WTC11 (cell line): ENCODE data around the gene GATD1. TPM values are rescaled to one million over a fixed set of nuclear protein-coding genes. Genes with fewer than 3 reads are reported as not detected.

Source experiments
- ATAC-seq: fragments of 200-7000 bp; cut with Tn5 transposase; 2 replicates; pipeline ENCODE4 v1.10.0; 2021; ENCODE audit warnings: mild to moderate bottlenecking, moderate library complexity
- CTCF ChIA-PET: fragments of 300-600 bp; sonication (Branson Sonifier 250); formaldehyde crosslinking; loops from one replicate; lab custom pipeline; 2021; ENCODE audit warnings: antibody characterized with exemption; lab: Charles Lee
- POLR2A ChIA-PET: fragments of 350-600 bp; sonication (Branson Sonifier 250); formaldehyde crosslinking; loops from one replicate; lab custom pipeline; 2021; ENCODE audit warnings: antibody characterized with exemption; lab: Charles Lee
- DNase-seq: peaks from one replicate; pipeline ENCODE4 v3.0.0; 2021; ENCODE audit warnings: low spot score
- H3K27ac Mint-ChIP-seq: 2 replicates; pipeline ENCODE4 v1.8.0; 2021; ENCODE audit warnings: mixed read lengths
- H3K27me3 Mint-ChIP-seq: 2 replicates; pipeline ENCODE4 v1.8.0; 2021; ENCODE audit warnings: low read depth, mild to moderate bottlenecking, moderate library complexity, mixed read lengths
- H3K36me3 Mint-ChIP-seq: 2 replicates; pipeline ENCODE4 v1.8.0; 2021; ENCODE audit warnings: mixed read lengths
- H3K4me1 Mint-ChIP-seq: 2 replicates; pipeline ENCODE4 v1.8.0; 2022; ENCODE audit warnings: mixed read lengths
- H3K4me3 Mint-ChIP-seq: 2 replicates; pipeline ENCODE4 v1.8.0; 2021; ENCODE audit warnings: mild to moderate bottlenecking, moderate library complexity, mixed read lengths
- H3K9me3 Mint-ChIP-seq: 2 replicates; pipeline ENCODE4 v1.8.0; 2021; ENCODE audit warnings: mixed read lengths
- ARID4B ChIP-seq: sonication (generic); formaldehyde crosslinking; IDR thresholded peaks from 2 replicates; pipeline ENCODE4 v1.8.0; 2023; ENCODE audit warnings: missing genetic modification reagents, mild to moderate bottlenecking, borderline replicate concordance
- CREB1 ChIP-seq: sonication (generic); formaldehyde crosslinking; IDR thresholded peaks from 2 replicates; pipeline ENCODE4 v1.8.0; 2023; ENCODE audit warnings: mild to moderate bottlenecking, missing genetic modification reagents
- EMX1 ChIP-seq: fragments of 250-450 bp; sonication (Bioruptor Pico); IDR thresholded peaks from 2 replicates; pipeline ENCODE4 v1.8.0; 2021; ENCODE audit warnings: mild to moderate bottlenecking
- ESRRA ChIP-seq: sonication (generic); formaldehyde crosslinking; IDR thresholded peaks from 2 replicates; pipeline ENCODE4 v1.8.1; 2022; ENCODE audit warnings: mild to moderate bottlenecking, missing genetic modification reagents, borderline replicate concordance
- ETV6 ChIP-seq: sonication (generic); formaldehyde crosslinking; IDR thresholded peaks from 2 replicates; pipeline ENCODE4 v1.8.1; 2022; ENCODE audit warnings: mild to moderate bottlenecking, missing genetic modification reagents
- FOXJ3 ChIP-seq: sonication (generic); formaldehyde crosslinking; IDR thresholded peaks from 2 replicates; pipeline ENCODE4 v1.9.0; 2021; ENCODE audit warnings: missing genetic modification reagents, mild to moderate bottlenecking, borderline replicate concordance
- GABPB1 ChIP-seq: sonication (generic); formaldehyde crosslinking; IDR thresholded peaks from 2 replicates; pipeline ENCODE4 v1.8.1; 2023; ENCODE audit warnings: mild to moderate bottlenecking, missing genetic modification reagents
- MAX ChIP-seq: sonication (generic); formaldehyde crosslinking; IDR thresholded peaks from 2 replicates; pipeline ENCODE4 v1.8.0; 2022; ENCODE audit warnings: mild to moderate bottlenecking, missing genetic modification reagents
- MXD4 ChIP-seq: fragments of 250-450 bp; sonication (Bioruptor Pico); IDR thresholded peaks from 2 replicates; pipeline ENCODE4 v1.8.0; 2021; ENCODE audit warnings: mild to moderate bottlenecking, moderate library complexity, borderline replicate concordance
- NFATC4 ChIP-seq: fragments of 250-450 bp; sonication (Bioruptor Pico); IDR thresholded peaks from 2 replicates; pipeline ENCODE4 v1.9.0; 2021; ENCODE audit warnings: mild to moderate bottlenecking
- NR2C2 ChIP-seq: sonication (generic); formaldehyde crosslinking; IDR thresholded peaks from 2 replicates; pipeline ENCODE4 v1.8.0; 2022; ENCODE audit warnings: mild to moderate bottlenecking, missing genetic modification reagents
- OVOL2 ChIP-seq: fragments of 250-450 bp; sonication (Bioruptor Pico); IDR thresholded peaks from 2 replicates; pipeline ENCODE4 v1.9.0; 2021; ENCODE audit warnings: mild to moderate bottlenecking, borderline replicate concordance
- PRDM15 ChIP-seq: sonication (generic); formaldehyde crosslinking; IDR thresholded peaks from 2 replicates; pipeline ENCODE4 v1.8.0; 2022; ENCODE audit warnings: missing genetic modification reagents
- SOX15 ChIP-seq: fragments of 250-450 bp; sonication (Bioruptor Pico); IDR thresholded peaks from 2 replicates; pipeline ENCODE4 v1.9.0; 2021; ENCODE audit warnings: mild to moderate bottlenecking
- TEAD1 ChIP-seq: sonication (generic); formaldehyde crosslinking; IDR thresholded peaks from 2 replicates; pipeline ENCODE4 v1.8.0; 2022; ENCODE audit warnings: mild to moderate bottlenecking, missing genetic modification reagents
- TEAD4 ChIP-seq: sonication (generic); formaldehyde crosslinking; IDR thresholded peaks from 2 replicates; pipeline ENCODE4 v1.8.0; 2022; ENCODE audit warnings: mild to moderate bottlenecking, missing genetic modification reagents
- total RNA-seq: library from RNA; stranded (reverse); gene quantifications from 3 replicates; pipeline ENCODE4 v1.2.3, GENCODE V29; 2021
- TF ChIP-seq, protein P1 (sequence below): sonication (generic); formaldehyde crosslinking; IDR thresholded peaks from 2 replicates; pipeline ENCODE4 v1.8.1; 2023; ENCODE audit warnings: mild to moderate bottlenecking, moderate library complexity, missing genetic modification reagents

GATD1 gene
- total RNA-seq, 1 experiment from 2014 or later: 87.6 TPM

- 0 out of 2 replicates have a peak, but pooled peaks have one; percentile 23 for TF ChIP-seq ARID4B
- 0 out of 2 replicates have a peak, but pooled peaks have one; percentile 24 for TF ChIP-seq TEAD1 (CRISPR knock-in tag)
- 0 out of 2 replicates have a peak, but pooled peaks have one; percentile 33 for TF ChIP-seq NFATC4 (CRISPR knock-in tag)
- TF ChIP-seq GABPB1 (CRISPR knock-in tag): 0 out of 2 replicates have a peak, but pooled peaks have one; percentile 4
- TF ChIP-seq, protein P1, sequence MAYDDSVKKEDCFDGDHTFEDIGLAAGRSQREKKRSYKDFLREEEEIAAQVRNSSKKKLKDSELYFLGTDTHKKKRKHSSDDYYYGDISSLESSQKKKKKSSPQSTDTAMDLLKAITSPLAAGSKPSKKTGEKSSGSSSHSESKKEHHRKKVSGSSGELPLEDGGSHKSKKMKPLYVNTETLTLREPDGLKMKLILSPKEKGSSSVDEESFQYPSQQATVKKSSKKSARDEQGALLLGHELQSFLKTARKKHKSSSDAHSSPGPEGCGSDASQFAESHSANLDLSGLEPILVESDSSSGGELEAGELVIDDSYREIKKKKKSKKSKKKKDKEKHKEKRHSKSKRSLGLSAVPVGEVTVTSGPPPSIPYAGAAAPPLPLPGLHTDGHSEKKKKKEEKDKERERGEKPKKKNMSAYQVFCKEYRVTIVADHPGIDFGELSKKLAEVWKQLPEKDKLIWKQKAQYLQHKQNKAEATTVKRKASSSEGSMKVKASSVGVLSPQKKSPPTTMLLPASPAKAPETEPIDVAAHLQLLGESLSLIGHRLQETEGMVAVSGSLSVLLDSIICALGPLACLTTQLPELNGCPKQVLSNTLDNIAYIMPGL: peak; percentile 61; the same call in 1 of the 2 replicates
- no peak for TF ChIP-seq MXD4 (CRISPR knock-in tag)
These were observed 42.0 kb upstream of the GATD1 start (continued) for GRCh38 chr11:819129-819931.

DNA sequence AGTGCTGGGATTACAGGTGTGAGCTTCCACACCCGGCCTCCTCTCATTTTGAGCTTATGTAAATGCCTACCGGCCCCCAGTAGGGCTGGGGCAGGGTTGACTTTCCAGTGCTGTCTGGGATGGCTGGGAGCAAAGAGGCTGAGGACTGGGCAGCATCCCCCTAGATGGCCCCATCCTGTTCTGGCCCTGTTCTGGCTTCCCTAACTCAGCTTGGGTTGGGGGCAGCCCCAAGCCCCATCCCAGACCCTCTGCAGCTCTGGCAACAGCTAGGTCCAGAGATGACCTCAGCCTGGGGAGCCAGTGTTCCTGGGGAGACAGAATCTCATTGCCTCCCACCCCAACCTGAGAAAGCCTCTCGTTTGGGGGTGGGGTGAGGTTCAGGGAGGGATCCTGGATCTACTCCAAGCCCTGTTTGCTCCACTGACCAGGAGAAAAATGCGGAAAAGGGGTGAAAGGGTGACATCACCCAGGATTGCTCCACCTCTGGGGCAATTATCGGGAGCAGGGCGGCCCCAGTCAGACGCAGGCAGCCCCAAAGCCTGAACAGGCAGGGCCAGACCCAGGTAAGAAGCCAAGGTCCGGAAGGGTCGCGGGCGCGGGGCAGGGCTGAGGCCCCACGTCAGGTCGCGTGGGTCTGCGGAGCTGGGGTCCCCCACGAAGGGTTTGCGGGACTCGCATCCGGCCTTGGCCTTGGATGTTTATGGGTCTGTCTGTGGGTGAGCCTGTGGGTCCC lies 41.3 kb upstream of the GATD1 start, which contains the start of gene PNPLA2:
Gene PNPLA2 (plus strand): TSS at position 519 of the 733 bp plus-strand sequence. CDS start 805 bp downstream, outside the sequence.
- peak; percentile 2 for ATAC-seq
- Mint-ChIP-seq H3K27ac (no peak within 1 kb of the TSS), H3K4me1 (peaks cover 5% of the 10 kb centered on the region), H3K36me3 (no peaks in the 10 kb centered on the region), H3K27me3 (no peaks in the 10 kb centered on the region), H3K9me3 (no peaks in the 10 kb centered on the region), H3K4me3 (peak within 1 kb of the TSS; percentile 72)
- ChIA-PET CTCF (interaction anchor here (1.0 to 2.7 kb wide), 10 partner anchors 10 to 243 kb away, joined by 3 to 26 read pairs (median 4); partner anchors contain the start of genes AP2A2 and CRACR2B), POLR2A (interaction anchor here (1.1 to 3.4 kb wide), 6 partner anchors 10 to 29 kb away, joined by 3 to 38 read pairs (median 8); partner anchors contain the start of genes CD151, CEND1, CRACR2B and RPLP2)
- DNase-seq: peak; percentile 36
- no peak for TF ChIP-seq ETV6
- no peak for TF ChIP-seq MAX (CRISPR knock-in tag)
- TF ChIP-seq TEAD4: no peak
- TF ChIP-seq GABPB1 (CRISPR knock-in tag): no peak
- TF ChIP-seq SOX15 (CRISPR knock-in tag): no peak
- TF ChIP-seq ARID4B: no peak
- no peak for TF ChIP-seq ESRRA (CRISPR knock-in tag)
- TF ChIP-seq NR2C2 (CRISPR knock-in tag): no peak
- TF ChIP-seq EMX1 (CRISPR knock-in tag): no peak
- TF ChIP-seq OVOL2 (CRISPR knock-in tag): no peak
- TF ChIP-seq CREB1: no peak
- no peak for TF ChIP-seq PRDM15
- no peak for TF ChIP-seq FOXJ3 (CRISPR knock-in tag)
